H1 (cell line): ENCODE data around the gene SIN3B. TPM values are rescaled to one million over a fixed set of nuclear protein-coding genes. Genes with fewer than 3 reads are reported as not detected.

Source experiments
- CTCF ChIA-PET: fragments of 300-600 bp; sonication (Branson Sonifier 250); formaldehyde crosslinking; loops from one replicate; lab custom pipeline; 2021; ENCODE audit not compliant: partially characterized antibody; lab: Charles Lee
- POLR2A ChIA-PET: fragments of 300-600 bp; sonication (Branson Sonifier 250); formaldehyde crosslinking; loops from one replicate; lab custom pipeline; 2021; ENCODE audit warnings: inconsistent platforms; ENCODE audit not compliant: partially characterized antibody; lab: Charles Lee
- DNase-seq, 2 experiments: peaks; one replicate each; pipeline versions ENCODE4 v3.0.0 to v3.0.0-alpha.2; 2010 to 2022; ENCODE audit warnings: low spot score in 2 of 2, low read depth in 1 of 2, mixed read lengths in 1 of 2
- FAIRE-seq: peaks from 2 replicates; lab custom pipeline; 2011; peaks lifted over from hg19 to GRCh38; lab: Jason Lieb, UNC
- H2AFZ ChIP-seq: 2 replicates; pipeline ENCODE4 v1.8.1; 2012; ENCODE audit warnings: low read length, inconsistent platforms
- H2AK5ac ChIP-seq: 2 replicates; pipeline ENCODE4 v1.6.1; 2013; ENCODE audit warnings: low read depth, low read length
- H2BK120ac ChIP-seq: replicated peaks from 2 replicates; pipeline ENCODE3; 2013; ENCODE audit warnings: low read depth, low read length, inconsistent platforms
- H2BK12ac ChIP-seq: 2 replicates; pipeline ENCODE4 v1.6.1; 2013; ENCODE audit warnings: low read depth, low read length
- H2BK15ac ChIP-seq: 2 replicates; pipeline ENCODE4 v1.6.1; 2013; ENCODE audit warnings: low read length
- H2BK20ac ChIP-seq: 2 replicates; pipeline ENCODE4 v1.6.1; 2013; ENCODE audit warnings: low read length
- H2BK5ac ChIP-seq: 2 replicates; pipeline ENCODE4 v1.6.1; 2013; ENCODE audit warnings: low read depth, low read length
- H3K14ac ChIP-seq: 2 replicates; pipeline ENCODE4 v1.6.1; 2013; ENCODE audit warnings: inconsistent platforms; ENCODE audit not compliant: insufficient read length
- H3K18ac ChIP-seq: 2 replicates; pipeline ENCODE4 v1.6.1; 2013; ENCODE audit warnings: low read length; ENCODE audit errors: extremely low read depth
- H3K23ac ChIP-seq: 2 replicates; pipeline ENCODE4 v1.6.1; 2013; ENCODE audit warnings: inconsistent platforms; ENCODE audit not compliant: insufficient read length
- H3K23me2 ChIP-seq: 2 replicates; pipeline ENCODE4 v1.6.1; 2013; ENCODE audit warnings: low read depth, low read length
- H3K27ac ChIP-seq: 2 replicates; pipeline ENCODE4 v1.6.1; 2011; ENCODE audit warnings: low read depth, low read length, inconsistent platforms
- H3K27me3 ChIP-seq, 4 experiments: replicated peaks in 1 of 4; 1 replicate in 1 of 4; 2 replicates in 3 of 4; pipeline versions ENCODE4 v1.6.1 to v1.8.1; 2011 to 2013; ENCODE audit warnings: low read length in 3 of 4, mild to moderate bottlenecking in 3 of 4, inconsistent platforms in 2 of 4, mixed read lengths in 2 of 4, moderate library complexity in 1 of 4; ENCODE audit not compliant: control insufficient read depth in 3 of 4, insufficient read depth in 3 of 4; ENCODE audit errors: extremely low read depth in 1 of 4
- H3K36me3 ChIP-seq, 4 experiments: 2 replicates each; pipeline versions ENCODE4 v1.6.1 to v1.8.1; 2011 to 2013; ENCODE audit warnings: mild to moderate bottlenecking in 4 of 4, low read length in 3 of 4, moderate library complexity in 2 of 4, control low read depth in 1 of 4, inconsistent platforms in 1 of 4; ENCODE audit not compliant: insufficient read depth in 4 of 4, control insufficient read depth in 2 of 4
- H3K4ac ChIP-seq: replicated peaks from 2 replicates; pipeline ENCODE3; 2013; ENCODE audit warnings: low read length, low read depth, mixed read lengths, inconsistent platforms; ENCODE audit not compliant: insufficient read length
- H3K4me1 ChIP-seq, 4 experiments: replicated peaks in 1 of 4; 1 replicate in 1 of 4; 2 replicates in 3 of 4; pipeline versions ENCODE4 v1.6.1 to v1.8.1; 2011 to 2013; ENCODE audit warnings: low read length in 3 of 4, inconsistent platforms in 2 of 4, mixed read lengths in 1 of 4; ENCODE audit not compliant: insufficient read depth in 4 of 4, control insufficient read depth in 3 of 4
- H3K4me2 ChIP-seq, 2 experiments: 2 replicates each; pipeline versions ENCODE4 v1.6.1 to v1.8.1; 2011 to 2013; ENCODE audit warnings: low read depth in 2 of 2, low read length in 2 of 2, control low read depth in 1 of 2, inconsistent platforms in 1 of 2, mild to moderate bottlenecking in 1 of 2; ENCODE audit not compliant: insufficient read depth in 1 of 2
- H3K4me3 ChIP-seq, 4 experiments: fragments of 200-600, 300-600 bp in 1 of 4; sonication (generic), shearing (Covaris generic), sonication (Bioruptor Twin) in 1 of 4; 2 replicates each; pipeline versions ENCODE4 v1.5.1 to v1.8.1; 2011 to 2016; ENCODE audit warnings: low read length in 4 of 4, low read depth in 3 of 4, control low read depth in 2 of 4, inconsistent platforms in 2 of 4, mild to moderate bottlenecking in 2 of 4, mixed read lengths in 1 of 4, moderate library complexity in 1 of 4; ENCODE audit not compliant: insufficient read depth in 2 of 4; ENCODE audit errors: extremely low read depth in 1 of 4
- H3K56ac ChIP-seq: replicated peaks from 2 replicates; pipeline ENCODE3; 2013; ENCODE audit warnings: low read depth, mild to moderate bottlenecking, mixed read lengths, low read length, inconsistent platforms; ENCODE audit not compliant: insufficient read length
- H3K79me1 ChIP-seq: 2 replicates; pipeline ENCODE4 v1.6.1; 2013; ENCODE audit warnings: low read depth, low read length, control low read depth
- H3K79me2 ChIP-seq, 2 experiments: 2 replicates each; pipeline versions ENCODE4 v1.6.1 to v1.8.1; 2012 to 2013; ENCODE audit warnings: low read length in 2 of 2, mild to moderate bottlenecking in 2 of 2, inconsistent platforms in 1 of 2; ENCODE audit not compliant: insufficient read depth in 2 of 2, control insufficient read depth in 1 of 2
- H3K9ac ChIP-seq, 4 experiments: replicated peaks in 1 of 4; 1 replicate in 1 of 4; 2 replicates in 3 of 4; pipeline versions ENCODE4 v1.6.1 to v1.8.1; 2011 to 2013; ENCODE audit warnings: low read depth in 3 of 4, low read length in 3 of 4, control low read depth in 2 of 4, mild to moderate bottlenecking in 2 of 4, moderate library complexity in 2 of 4, inconsistent platforms in 1 of 4; ENCODE audit errors: extremely low read depth in 1 of 4
- H3K9me3 ChIP-seq, 2 experiments: 2 replicates each; pipeline versions ENCODE4 v1.6.1 to v1.8.1; 2012 to 2013; ENCODE audit warnings: mild to moderate bottlenecking in 2 of 2, moderate library complexity in 2 of 2, control low read depth in 1 of 2, inconsistent platforms in 1 of 2, low read depth in 1 of 2, low read length in 1 of 2, mixed read lengths in 1 of 2; ENCODE audit not compliant: insufficient read depth in 2 of 2
- H4K20me1 ChIP-seq, 2 experiments: replicated peaks in 1 of 2; 2 replicates each; pipeline versions ENCODE3 to v1.8.1; 2011 to 2013; ENCODE audit warnings: inconsistent platforms in 2 of 2, low read length in 2 of 2, mild to moderate bottlenecking in 1 of 2; ENCODE audit not compliant: insufficient read depth in 2 of 2, control insufficient read depth in 1 of 2
- H4K5ac ChIP-seq: 2 replicates; pipeline ENCODE4 v1.6.1; 2013; ENCODE audit warnings: low read length, low read depth, mixed read lengths, inconsistent platforms; ENCODE audit not compliant: insufficient read length
- H4K8ac ChIP-seq: 2 replicates; pipeline ENCODE4 v1.8.0; 2013; ENCODE audit warnings: mild to moderate bottlenecking, moderate library complexity, low read length, inconsistent platforms; ENCODE audit not compliant: insufficient read depth; ENCODE audit errors: extremely low read depth
- H4K91ac ChIP-seq: replicated peaks from 2 replicates; pipeline ENCODE3; 2013; ENCODE audit warnings: low read length, mixed read lengths, inconsistent platforms; ENCODE audit not compliant: insufficient read length
- whole genome bisulfite sequencing, 2 experiments: shearing (Covaris generic) in 1 of 2; methylation state at CpG; one replicate each; pipeline versions ENCODE4 v1.1.6 to v1.1.7; 2013 to 2015; ENCODE audit warnings: low lambda C conversion rate in 2 of 2, mixed read lengths in 2 of 2, inconsistent platforms in 1 of 2, low coverage in 1 of 2, missing lambda C conversion rate in 1 of 2; ENCODE audit not compliant: insufficient replicate concordance in 2 of 2, insufficient coverage in 1 of 2, insufficient read length in 1 of 2; ENCODE audit errors: extremely low coverage in 1 of 2, missing lambda C conversion rate in 1 of 2; 5-methylcytosine and 5-hydroxymethylcytosine counted together
- polyA plus RNA-seq, 7 experiments: library from polyadenylated mRNA; depleted of rRNA in 3 of 7; stranded (reverse) in 5 of 7; unstranded in 2 of 7; fragments of >200 nt in 5 of 7; fragments of 200-250 nt in 2 of 7; gene quantifications; 1 replicate in 5 of 7; 2 replicates in 1 of 7; 4 replicates in 1 of 7; pipeline versions ENCODE4 v1.2.1 to v1.2.3, GENCODE V29; 2011 to 2013; ENCODE audit warnings: missing spikeins in 2 of 7, mixed read lengths in 2 of 7
- total RNA-seq: library from RNA; stranded (reverse); fragmentation: NEBNext Ultra II Directional; extraction: Animal tissue kit (Norgen Biotek cat#: 25700); gene quantifications from 2 replicates; pipeline ENCODE4 v1.2.1, GENCODE V29; 2021
- TF ChIP-seq, protein P1 (sequence below), 3 experiments: IDR thresholded peaks; 1 replicate in 2 of 3; 2 replicates in 1 of 3; pipeline versions ENCODE4 v1.5.1 to v1.6.1; 2011; ENCODE audit warnings: low read length in 3 of 3, mild to moderate bottlenecking in 3 of 3, inconsistent platforms in 2 of 3, low read depth in 1 of 3, moderate library complexity in 1 of 3; ENCODE audit not compliant: insufficient read depth in 1 of 3; ENCODE audit errors: control extremely low read depth in 1 of 3
- TF ChIP-seq, protein P2 (sequence below): IDR thresholded peaks from 2 replicates; pipeline ENCODE4 v1.6.1; 2011; ENCODE audit warnings: low read depth, mild to moderate bottlenecking, low read length; ENCODE audit not compliant: insufficient read depth

Gene SIN3B
- total and polyA plus RNA-seq, 2 of the 8 experiments (the other 6 are each of a cell fraction or from before 2014, with no cell fraction given), result 29.5 to 71.1 TPM

GRCh38 chr19:16889366-16889882 is 60.2 kb downstream of the SIN3B start:
- no peak overlapping the region for H2AK5ac ChIP-seq
- no peaks in the 10 kb centered on the region for H3K36me3 ChIP-seq
- H3K4me3 ChIP-seq, result no peak overlapping the region
- no peak overlapping the region for H2BK120ac ChIP-seq
- H2BK20ac ChIP-seq, result no peak overlapping the region
- no peak overlapping the region for H4K91ac ChIP-seq
- H3K23me2 ChIP-seq, result no peaks in the 10 kb centered on the region
- H2BK12ac ChIP-seq, result peak overlapping the region; percentile 27; the same call in 1 of the 2 replicates
- H3K27ac ChIP-seq, result no peak overlapping the region
- no peak overlapping the region for H3K4me2 ChIP-seq
- DNase-seq, result no peak
- no peak for FAIRE-seq
- H2BK15ac ChIP-seq, result no peak overlapping the region
- H3K18ac ChIP-seq, result no peak overlapping the region
- POLR2A ChIA-PET, result interaction anchor here (0.6 to 1.1 kb wide), 2 partner anchors 30 to 175 kb away, joined by 3 read pairs; no protein-coding TSS in a partner anchor
- CTCF ChIA-PET, result interaction anchor here (0.8 kb wide), 1 partner anchor 120 kb away, joined by 3 read pairs; no protein-coding TSS in a partner anchor
- no peaks in the 10 kb centered on the region for H3K9me3 ChIP-seq
- H3K79me1 ChIP-seq, result no peaks in the 10 kb centered on the region
- 93% methylated on average over 20 of the region's 22 CpGs; no CpG with 5 or more reads in 1 of the 2 experiments for WGBS, 2 experiments
- H3K4ac ChIP-seq, result no peak overlapping the region
- H4K8ac ChIP-seq, result no peak overlapping the region; the same call in 1 of the 2 replicates
- no peak overlapping the region for H3K56ac ChIP-seq
- no peak overlapping the region for H3K9ac ChIP-seq
- no peak overlapping the region for H3K14ac ChIP-seq
- H4K20me1 ChIP-seq, result no peaks in the 10 kb centered on the region
- TF ChIP-seq, protein P1, sequence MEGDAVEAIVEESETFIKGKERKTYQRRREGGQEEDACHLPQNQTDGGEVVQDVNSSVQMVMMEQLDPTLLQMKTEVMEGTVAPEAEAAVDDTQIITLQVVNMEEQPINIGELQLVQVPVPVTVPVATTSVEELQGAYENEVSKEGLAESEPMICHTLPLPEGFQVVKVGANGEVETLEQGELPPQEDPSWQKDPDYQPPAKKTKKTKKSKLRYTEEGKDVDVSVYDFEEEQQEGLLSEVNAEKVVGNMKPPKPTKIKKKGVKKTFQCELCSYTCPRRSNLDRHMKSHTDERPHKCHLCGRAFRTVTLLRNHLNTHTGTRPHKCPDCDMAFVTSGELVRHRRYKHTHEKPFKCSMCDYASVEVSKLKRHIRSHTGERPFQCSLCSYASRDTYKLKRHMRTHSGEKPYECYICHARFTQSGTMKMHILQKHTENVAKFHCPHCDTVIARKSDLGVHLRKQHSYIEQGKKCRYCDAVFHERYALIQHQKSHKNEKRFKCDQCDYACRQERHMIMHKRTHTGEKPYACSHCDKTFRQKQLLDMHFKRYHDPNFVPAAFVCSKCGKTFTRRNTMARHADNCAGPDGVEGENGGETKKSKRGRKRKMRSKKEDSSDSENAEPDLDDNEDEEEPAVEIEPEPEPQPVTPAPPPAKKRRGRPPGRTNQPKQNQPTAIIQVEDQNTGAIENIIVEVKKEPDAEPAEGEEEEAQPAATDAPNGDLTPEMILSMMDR (IDR thresholded peaks at IDR 0.05; ENCODE audit: control extremely low read depth in 1 of 3, insufficient read depth in 1 of 3, low read depth in 1 of 3, low read length in 3 of 3), result peak in 1 of 3 experiments; percentile 6; a peak in 1 of 4 replicates
- TF ChIP-seq, protein P2, sequence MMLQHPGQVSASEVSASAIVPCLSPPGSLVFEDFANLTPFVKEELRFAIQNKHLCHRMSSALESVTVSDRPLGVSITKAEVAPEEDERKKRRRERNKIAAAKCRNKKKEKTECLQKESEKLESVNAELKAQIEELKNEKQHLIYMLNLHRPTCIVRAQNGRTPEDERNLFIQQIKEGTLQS, result no peak
- TF ChIP-seq, all 59 proteins: peak for 1
- H2BK5ac ChIP-seq, result no peak overlapping the region
- no peaks in the 10 kb centered on the region for H3K27me3 ChIP-seq
- no peak overlapping the region for H4K5ac ChIP-seq
- H3K4me1 ChIP-seq, result no peaks in the 10 kb centered on the region; a peak in 1 of 7 replicates
- H3K79me2 ChIP-seq, result no peaks in the 10 kb centered on the region
- H3K23ac ChIP-seq, result no peak overlapping the region
- no peak overlapping the region for H2AFZ ChIP-seq
